NCI-H526 (cell line): Measurements from ENCODE around the gene RNF123.

Source experiments
- DNase-seq, 2 experiments: peaks; one replicate each; lab custom pipeline; 2025; lab: John Stamatoyannopoulos, UW

RNF123 gene

GRCh38 chr3:49658711-49659110 is 30.6 kb upstream of the RNF123 start:
- no peak for DNase-seq

GRCh38 chr3:49659756-49660155 is 29.6 kb upstream of the RNF123 start:
- no peak for DNase-seq

- DNase-seq: no peak
These were observed 28.1 kb upstream of the RNF123 start for GRCh38 chr3:49661281-49661680.

- DNase-seq: no peak
These were observed 27.3 kb upstream of the RNF123 start for GRCh38 chr3:49662021-49662420.

GRCh38 chr3:49662720-49663413 is 26.5 kb upstream of the RNF123 start:
- no peak for DNase-seq

GRCh38 chr3:49663831-49664230 is 25.5 kb upstream of the RNF123 start:
- DNase-seq: no peak

GRCh38 chr3:49664300-49664699 is 25.1 kb upstream of the RNF123 start:
- DNase-seq: no peak

GRCh38 chr3:49665822-49666519 is 23.4 kb upstream of the RNF123 start:
- no peak for DNase-seq

- no peak for DNase-seq
These were observed 22.8 kb upstream of the RNF123 start for GRCh38 chr3:49666592-49666991.

GRCh38 chr3:49667701-49668413 is 21.5 kb upstream of the RNF123 start:
- no peak for DNase-seq

- DNase-seq: no peak
These were observed 21.0 kb upstream of the RNF123 start for GRCh38 chr3:49668414-49668797.

GRCh38 chr3:49668861-49669260 is 20.5 kb upstream of the RNF123 start:
- DNase-seq: no peak

GRCh38 chr3:49669352-49669751 is 20.0 kb upstream of the RNF123 start:
- DNase-seq: no peak

GRCh38 chr3:49670940-49671290 is 18.4 kb upstream of the RNF123 start:
- no peak for DNase-seq

GRCh38 chr3:49671291-49672288 is 17.8 kb upstream of the RNF123 start:
- DNase-seq: no peak

- no peak for DNase-seq
These were observed 16.1 kb upstream of the RNF123 start for GRCh38 chr3:49673121-49673714.

GRCh38 chr3:49673715-49674496 is 15.5 kb upstream of the RNF123 start, which contains the start of gene APEH:
APEH (plus strand) TSS chr3:49674351; CDS start chr3:49674402, 51 bp downstream.
- no peak for DNase-seq

GRCh38 chr3:49674497-49674983 is 14.8 kb upstream of the RNF123 start:
- DNase-seq: no peak

GRCh38 chr3:49675912-49676311 is 13.4 kb upstream of the RNF123 start:
- DNase-seq: no peak

- DNase-seq: no peak
These were observed 8.7 kb upstream of the RNF123 start for GRCh38 chr3:49680493-49681231.
